ENCODE results near the gene RANGAP1.

DNA sequence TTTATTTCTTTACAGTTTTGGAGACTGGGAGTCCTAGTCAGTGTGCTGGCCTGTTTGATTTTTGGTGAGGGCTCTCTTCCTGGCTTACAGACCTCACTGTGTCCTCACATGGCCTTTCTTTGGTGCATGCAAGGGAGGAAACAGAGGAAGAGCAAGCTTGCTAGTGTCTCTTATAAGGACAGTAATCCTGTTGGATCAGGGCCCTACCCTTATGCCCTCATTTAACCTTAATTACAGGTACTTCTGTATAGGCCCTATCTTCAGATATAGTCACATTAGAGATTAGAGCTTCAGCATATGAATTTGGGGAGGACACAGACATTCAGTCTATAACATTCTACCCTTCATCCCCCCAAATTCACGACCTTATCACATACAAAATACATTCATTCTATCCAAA, 29.6 kb upstream of the RANGAP1 start:
- TF ChIP-seq, protein P1, sequence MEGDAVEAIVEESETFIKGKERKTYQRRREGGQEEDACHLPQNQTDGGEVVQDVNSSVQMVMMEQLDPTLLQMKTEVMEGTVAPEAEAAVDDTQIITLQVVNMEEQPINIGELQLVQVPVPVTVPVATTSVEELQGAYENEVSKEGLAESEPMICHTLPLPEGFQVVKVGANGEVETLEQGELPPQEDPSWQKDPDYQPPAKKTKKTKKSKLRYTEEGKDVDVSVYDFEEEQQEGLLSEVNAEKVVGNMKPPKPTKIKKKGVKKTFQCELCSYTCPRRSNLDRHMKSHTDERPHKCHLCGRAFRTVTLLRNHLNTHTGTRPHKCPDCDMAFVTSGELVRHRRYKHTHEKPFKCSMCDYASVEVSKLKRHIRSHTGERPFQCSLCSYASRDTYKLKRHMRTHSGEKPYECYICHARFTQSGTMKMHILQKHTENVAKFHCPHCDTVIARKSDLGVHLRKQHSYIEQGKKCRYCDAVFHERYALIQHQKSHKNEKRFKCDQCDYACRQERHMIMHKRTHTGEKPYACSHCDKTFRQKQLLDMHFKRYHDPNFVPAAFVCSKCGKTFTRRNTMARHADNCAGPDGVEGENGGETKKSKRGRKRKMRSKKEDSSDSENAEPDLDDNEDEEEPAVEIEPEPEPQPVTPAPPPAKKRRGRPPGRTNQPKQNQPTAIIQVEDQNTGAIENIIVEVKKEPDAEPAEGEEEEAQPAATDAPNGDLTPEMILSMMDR (IDR thresholded peaks at IDR 0.05), result no peak
- TF ChIP-seq POLR2A (IDR thresholded peaks at IDR 0.05), result no peak
